Head of caudate nucleus (tissue), 42 donors: Measurements from ENCODE around the gene KBTBD8.

ENCODE experiments used
- DNase-seq, 42 donors: peaks; one replicate each; pipeline versions ENCODE4 v3.0.0 to v3.0.0-alpha.2; 2020 to 2021; ENCODE audit warnings: mixed read lengths in 7 of 42
- intact Hi-C: fragments of 100-400 bp; cut with DNase I; formaldehyde crosslinking; loops from one replicate; pipeline ENCODE4 v1.15.0; 2022

The KBTBD8 gene

DNA sequence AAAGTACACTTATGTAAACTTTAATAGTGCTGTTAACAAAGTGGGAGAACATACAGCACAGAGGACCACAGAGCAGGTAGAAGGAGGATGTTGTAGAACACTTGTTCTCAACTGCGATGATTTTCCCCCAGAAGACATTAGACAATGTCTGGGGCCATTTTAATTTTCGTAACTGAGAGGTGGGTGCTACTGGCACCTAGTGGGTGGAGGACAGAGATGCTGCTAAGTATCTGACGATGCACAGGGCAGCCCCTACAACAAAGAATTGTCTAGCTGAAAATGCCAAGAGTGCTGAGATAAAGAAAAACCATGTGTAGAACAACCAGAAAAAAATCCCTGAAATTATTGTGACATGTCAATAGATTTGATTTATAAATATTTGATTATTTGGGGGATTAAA, 5.0 kb upstream of the KBTBD8 start:
- intact Hi-C loops: no loop called here
- no peak for DNase-seq

DNA sequence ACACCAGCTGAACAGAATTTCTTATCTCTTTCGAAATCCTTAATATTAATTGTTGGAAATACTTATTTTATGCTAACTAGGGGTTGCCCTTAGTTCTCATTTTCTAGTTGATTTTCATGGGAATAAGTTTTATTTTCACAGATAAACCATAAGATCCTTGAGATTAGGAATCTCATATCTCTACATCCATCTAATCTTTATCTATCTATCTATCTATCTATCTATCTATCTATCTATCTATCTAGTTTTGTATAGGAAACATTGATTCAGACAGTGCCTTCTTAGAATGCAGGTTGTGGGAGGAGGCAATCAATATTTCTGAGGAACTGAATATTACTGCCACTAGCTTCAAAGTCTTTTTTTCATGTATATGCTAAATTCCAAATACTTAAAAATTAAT, 3.5 kb upstream of the KBTBD8 start:
- intact Hi-C loops: no loop called here
- no peak for DNase-seq

GRCh38 chr3:66996696-66997095, 1.4 kb upstream of the KBTBD8 start:
- intact Hi-C loops: no loop called here
- no peak for DNase-seq

- intact Hi-C loops: no loop called here
Observed at GRCh38 chr3:66997560-66998112, 471 bp upstream of the KBTBD8 start.

DNA sequence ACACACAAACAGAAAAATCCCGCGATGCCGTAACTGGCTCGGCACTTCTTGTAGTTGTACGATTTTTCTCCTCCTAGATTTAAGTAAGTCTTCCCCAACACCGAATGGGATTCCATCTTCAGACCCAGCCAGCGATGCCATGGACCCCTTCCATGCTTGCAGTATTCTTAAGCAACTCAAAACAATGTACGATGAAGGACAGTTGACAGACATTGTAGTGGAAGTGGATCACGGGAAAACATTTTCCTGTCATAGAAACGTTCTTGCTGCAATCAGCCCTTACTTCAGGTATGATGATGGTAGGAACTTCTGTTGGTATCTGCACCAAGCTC, 763 bp downstream of the KBTBD8 start:
- peak in 1 of 42 donors; percentile 14 for DNase-seq
- intact Hi-C loops: no loop called here

More at GRCh38 chr3:66997560-66998112, 471 bp upstream of the KBTBD8 start:
- peak in 24 of 42 donors; percentile 4 to 58 (median 29) for DNase-seq

DNA sequence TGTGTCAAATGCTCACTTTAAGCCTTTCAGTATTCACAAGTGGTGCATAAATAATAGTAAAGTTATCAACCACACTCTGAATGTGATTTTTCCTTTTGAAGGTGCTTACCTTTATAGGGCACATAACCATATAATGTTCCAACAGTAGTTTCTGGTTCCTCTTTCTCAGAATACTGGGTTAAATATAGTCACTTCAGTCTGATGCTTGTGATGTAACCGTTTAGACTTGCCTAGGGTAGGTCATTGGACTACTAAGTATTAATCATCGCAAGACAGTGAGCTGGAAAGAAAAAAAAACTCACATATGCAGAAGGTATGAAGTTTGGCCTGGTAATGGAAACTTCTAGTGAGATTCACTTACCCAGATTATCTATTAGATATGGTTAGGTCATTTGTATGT, 1.9 kb downstream of the KBTBD8 start:
- DNase-seq: no peak
- intact Hi-C loops: no loop called here

DNA sequence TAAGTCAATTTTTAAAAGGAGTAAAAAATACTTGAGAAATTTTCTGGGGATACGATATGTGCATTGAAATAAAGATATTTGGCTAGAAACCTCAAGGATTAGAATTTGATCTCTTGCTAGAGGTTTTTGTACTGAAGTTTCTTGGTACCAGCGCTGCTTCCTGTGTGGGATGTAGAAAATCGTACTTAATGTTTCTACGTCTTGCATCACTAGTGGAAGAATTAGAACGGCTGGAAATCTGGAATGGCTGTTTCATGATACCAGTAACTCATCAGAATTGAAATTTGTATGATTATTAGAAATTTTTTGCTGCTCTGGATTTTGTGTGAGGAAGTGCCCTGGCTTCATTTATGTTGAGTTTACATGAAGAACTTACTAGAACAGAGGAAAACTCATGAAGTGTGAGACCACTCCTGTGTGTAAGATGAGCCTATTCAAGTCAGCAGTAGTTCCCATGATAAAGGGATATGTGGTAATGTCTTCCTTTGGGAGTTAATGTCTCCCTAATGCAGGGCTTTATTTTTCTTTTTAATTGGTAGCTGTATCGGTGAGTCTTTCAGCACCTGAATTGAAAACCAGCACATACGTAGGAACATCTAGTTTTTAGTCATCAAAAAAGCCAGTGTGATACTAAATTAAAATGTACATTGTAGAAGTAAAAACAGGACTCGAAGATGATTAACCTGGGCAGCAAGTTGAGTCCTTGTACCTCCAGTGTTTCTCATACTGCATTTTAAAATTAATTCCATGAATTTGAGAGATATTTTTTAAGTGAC, 3.2 kb downstream of the KBTBD8 start:
- peak in 8 of 42 donors; percentile 15 to 49 (median 22) for DNase-seq
- intact Hi-C loops: no loop called here

- intact Hi-C loops: no loop called here
- no peak for DNase-seq
Observed at GRCh38 chr3:67005974-67006373, 7.9 kb downstream of the KBTBD8 start.

DNA sequence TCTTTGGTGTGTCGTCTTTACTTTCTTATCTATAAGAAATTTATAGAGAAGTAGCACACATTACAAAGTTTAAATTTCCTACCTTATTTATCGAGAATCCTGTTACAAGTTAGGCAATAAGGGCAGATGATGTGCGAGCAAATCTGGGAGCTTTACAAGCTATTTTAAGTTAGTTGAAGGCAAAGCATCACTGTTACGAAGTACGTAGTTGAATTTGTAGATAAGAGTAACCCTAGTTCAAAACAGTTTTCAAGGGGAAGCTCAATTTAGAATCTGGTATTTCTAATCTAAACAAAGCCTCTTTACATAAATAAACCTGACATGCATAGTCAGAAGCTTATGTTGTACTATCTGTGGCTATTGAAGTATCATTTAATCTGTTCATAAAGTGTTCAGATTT, 8.4 kb downstream of the KBTBD8 start:
- intact Hi-C loops: no loop called here
- no peak for DNase-seq

- intact Hi-C loops: no loop called here
- DNase-seq: no peak
Observed at GRCh38 chr3:67008388-67008787, 10.3 kb downstream of the KBTBD8 start.

GRCh38 chr3:67009716-67010115, 11.6 kb downstream of the KBTBD8 start:
- no peak for DNase-seq
- intact Hi-C loops: no loop called here

DNA sequence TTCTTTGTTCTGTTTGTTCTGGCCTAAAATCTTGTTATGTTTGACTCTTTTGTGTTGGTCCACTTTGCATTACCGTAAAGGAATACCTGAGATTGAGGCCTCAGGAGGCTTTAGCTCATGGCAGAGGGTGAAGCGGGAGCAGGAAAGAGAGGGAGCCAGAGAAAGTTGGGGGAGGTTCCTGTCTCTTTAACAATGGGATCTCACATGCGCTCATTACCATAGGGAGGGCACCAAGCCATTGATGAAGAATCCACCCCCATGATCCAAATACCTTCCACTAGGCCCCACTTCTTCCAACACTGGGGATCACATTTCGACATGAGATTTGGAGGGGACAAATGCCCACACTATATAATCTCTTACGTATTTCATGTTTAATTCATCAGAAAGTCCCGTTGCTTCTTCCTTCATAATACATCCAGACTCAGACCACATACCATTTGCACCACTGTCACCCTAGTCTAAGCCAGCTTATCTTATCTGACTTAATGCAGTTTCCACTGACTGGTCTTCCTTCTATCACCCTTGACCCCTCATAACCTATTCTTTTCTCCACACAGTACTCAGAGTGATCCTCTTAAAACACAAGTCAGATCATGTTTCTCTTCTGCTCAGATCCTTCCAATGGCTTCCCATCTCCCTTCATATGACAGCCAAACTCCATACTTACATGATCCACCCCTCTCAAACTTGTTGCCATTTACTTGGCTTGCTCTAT, 13.5 kb downstream of the KBTBD8 start:
- DNase-seq: no peak
- intact Hi-C loops: no loop called here

GRCh38 chr3:67012564-67012963, 14.5 kb downstream of the KBTBD8 start:
- DNase-seq: no peak

DNA sequence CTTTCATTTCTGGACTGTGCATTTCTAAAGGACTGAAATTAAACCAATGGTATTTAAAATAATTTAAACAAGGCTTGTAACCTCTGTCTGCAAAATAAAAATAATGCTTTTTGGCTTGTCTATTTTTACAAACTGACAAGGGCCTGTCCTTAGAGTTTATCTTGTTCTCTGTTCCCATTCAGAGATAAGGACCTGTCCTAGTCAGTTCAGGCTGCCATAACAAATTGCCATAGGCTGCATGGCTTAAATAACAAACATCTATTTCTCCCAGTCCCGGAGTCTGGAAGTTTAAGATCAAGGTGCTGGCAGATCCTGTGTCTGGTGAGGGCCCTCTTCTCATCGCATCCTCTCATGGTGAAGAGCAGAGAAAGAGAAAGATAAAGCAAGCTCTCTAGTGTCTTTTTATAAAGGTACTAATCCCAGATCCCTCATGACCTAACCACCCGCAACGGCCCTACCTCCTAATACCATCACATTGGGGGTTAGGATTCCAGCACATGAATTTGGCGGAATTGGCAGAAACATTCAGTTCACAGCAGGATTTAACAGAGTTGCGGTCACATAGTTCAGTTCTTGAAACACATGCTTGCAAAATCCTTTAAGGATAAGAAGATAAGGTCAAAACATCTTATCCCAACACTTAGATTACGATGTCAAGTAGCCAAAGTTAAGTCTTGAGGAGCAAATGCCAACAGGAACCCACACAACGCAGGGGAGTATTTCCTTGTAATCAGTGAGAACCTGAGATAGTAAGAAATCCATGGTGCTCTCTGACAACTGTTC, 17.8 kb downstream of the KBTBD8 start:
- no peak for DNase-seq
- intact Hi-C loops: no loop called here

More at GRCh38 chr3:67012564-67012963, 14.5 kb downstream of the KBTBD8 start:
- intact Hi-C loops: no loop called here

DNA sequence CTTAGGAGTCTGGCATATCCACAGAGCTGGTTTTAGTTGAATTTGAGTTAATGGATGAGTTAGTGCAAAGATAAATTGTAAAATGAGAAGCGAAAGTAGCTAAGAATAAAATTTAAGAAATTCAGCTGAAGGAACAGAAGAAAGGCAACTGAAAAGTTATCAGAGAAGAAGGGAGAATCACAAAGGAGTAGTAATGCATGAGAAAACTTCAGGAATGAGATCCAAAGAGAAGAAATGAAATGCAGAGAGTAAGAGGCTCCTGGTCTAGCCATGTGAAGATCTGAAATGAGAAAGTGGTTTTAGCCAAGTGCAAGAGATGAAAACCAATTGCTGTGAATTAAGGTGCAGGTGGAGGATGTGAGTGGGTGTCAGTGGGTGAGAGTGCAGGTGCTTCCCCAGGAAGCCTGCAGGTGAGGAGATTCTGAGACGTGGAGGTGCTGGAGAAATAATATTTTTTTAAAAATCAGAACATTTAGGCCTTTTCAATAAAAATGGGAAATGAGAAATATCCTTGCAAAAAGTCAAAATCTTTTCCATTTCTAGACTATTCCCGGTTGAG, 18.5 kb downstream of the KBTBD8 start:
- peak in 3 of 42 donors; percentile 10 to 38 (median 30) for DNase-seq
- intact Hi-C loops: no loop called here

DNA sequence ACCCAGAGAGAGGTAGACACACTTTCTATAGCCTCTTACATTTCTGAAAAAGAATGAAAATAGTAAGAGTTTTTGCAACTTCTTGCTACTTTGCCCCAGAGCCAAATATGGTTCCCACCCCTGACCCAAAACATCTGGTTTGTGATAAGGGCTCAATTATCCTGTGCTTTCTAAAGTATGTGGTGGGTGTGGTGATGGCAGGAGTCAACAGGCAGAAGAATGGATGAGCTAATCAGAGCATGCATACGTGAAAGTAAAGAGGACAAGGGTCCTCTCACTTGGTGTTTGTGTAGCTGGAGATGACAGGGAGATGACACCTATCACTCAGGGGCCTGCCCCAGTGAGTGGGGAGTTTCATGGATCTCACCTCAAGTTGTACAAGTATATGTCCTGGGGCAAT, 19.1 kb downstream of the KBTBD8 start:
- DNase-seq: no peak
- intact Hi-C loops: no loop called here

DNA sequence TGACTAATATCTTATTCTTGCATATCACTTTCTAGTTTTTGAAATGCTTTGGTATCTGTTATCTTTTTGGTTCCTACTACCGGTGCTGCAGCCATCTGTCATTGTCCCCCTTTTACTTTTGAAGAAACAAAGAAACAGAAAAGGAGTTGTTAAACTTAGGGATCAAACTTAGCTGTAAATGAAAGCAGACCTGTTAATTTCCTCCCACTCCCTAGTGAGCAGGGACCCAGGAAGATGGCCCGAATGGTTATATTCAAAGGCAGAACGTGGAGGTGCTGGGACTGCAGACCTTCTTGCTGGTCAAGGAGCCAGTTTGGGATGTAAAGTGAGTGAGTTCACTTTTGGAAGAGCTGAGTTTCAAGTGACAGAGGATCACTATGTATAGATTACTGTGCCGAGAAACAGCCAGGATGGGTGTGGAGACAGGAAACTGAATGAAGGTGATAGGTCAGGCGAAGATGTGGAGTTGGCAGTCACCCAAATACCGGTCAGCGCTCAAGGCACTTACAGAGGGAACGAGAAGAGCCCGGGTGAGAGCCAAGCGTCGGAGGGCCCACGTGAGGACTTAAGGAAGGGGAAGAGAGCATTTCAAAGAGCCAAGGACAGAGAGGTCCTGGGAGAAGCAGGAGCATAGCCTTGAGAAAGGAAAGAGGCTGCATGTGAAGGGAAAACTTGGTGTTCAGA, 20.1 kb downstream of the KBTBD8 start:
- DNase-seq: no peak
- intact Hi-C loops: no loop called here

GRCh38 chr3:67018789-67019526, 20.9 kb downstream of the KBTBD8 start:
- intact Hi-C loops: no loop called here
- no peak for DNase-seq
